ENCODE results near the gene HIVEP1. TPM values are rescaled to one million over a fixed set of nuclear protein-coding genes. Genes with fewer than 3 reads are reported as not detected.

The HIVEP1 gene
- total RNA-seq, 1 donor from 2014 or later: 27.3 TPM

DNA sequence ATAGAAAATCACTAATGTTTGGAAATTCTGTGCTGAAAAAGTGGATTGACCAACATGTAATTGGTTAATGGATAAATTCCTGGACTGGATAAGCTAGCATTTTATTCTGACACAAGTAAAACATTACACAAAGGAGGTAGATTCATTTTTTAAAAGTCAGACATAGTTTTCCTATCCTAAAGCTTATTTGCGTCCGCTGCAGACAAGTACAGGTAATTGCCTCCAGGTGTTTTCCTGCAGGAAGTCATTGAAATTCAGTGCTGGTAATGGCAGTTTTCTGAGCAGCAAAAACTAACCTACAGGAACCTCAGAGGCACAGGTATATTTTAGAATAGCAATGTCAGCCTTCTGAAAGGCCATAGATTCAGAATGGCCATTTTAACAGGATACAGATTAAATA lies 20.0 kb upstream of the HIVEP1 start:
- DNase-seq (ENCODE audit: low spot score): no peak

DNA sequence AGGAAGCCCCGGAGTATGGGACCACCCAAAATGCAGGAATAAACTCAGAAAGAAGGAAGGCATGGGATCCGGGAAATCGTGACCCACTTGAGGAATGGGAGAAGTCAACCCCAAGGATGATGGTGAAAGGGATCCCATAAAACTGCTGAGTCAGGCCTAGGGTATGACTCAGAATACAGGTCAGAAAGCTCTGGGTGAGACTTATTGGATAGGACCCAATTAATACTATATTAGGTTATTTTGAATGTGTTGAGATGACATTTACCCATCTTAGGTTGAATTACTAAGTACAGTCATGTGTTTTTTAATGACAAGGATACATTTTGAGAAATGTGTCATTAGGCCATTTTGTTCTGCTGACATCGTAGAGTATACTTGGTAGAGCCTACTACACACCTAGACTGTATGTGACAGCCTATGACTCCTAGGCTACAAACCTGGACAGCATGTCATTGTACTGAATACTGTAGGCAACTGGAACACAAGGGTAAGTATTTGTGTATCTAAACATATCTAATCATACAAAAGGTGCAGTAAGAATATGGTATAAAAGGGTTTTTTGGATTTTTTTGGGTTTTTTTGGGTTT lies 17.1 kb upstream of the HIVEP1 start:
- DNase-seq (ENCODE audit: low spot score): no peak

GRCh38 chr6:11996751-11997150 lies 15.4 kb upstream of the HIVEP1 start:
- DNase-seq (ENCODE audit: low spot score): no peak

DNA sequence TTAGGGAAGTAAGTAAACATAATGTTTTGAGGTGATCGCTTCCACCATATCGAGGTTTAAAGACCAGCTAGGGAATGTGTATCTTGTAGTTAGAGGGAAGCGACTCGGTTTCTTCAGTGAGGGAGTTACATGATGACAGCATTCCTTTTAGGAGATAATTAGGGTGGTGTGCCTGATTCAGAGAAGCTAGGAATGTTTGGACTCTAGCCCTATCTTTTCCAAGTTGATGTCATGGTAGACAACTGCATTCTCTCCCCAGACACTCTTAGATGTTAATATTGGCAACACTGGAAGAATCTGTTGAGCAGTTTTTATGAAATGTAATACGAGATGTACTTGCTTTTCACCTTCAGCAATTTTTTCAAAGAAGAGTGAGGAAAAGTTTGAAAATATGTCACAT lies 12.9 kb upstream of the HIVEP1 start:
- no peak for DNase-seq (ENCODE audit: low spot score)

GRCh38 chr6:12000174-12000573 lies 11.9 kb upstream of the HIVEP1 start:
- no peak for DNase-seq (ENCODE audit: low spot score)

- no peak for DNase-seq (ENCODE audit: low spot score)
Observed at GRCh38 chr6:12001004-12001705, 11.0 kb upstream of the HIVEP1 start.

DNA sequence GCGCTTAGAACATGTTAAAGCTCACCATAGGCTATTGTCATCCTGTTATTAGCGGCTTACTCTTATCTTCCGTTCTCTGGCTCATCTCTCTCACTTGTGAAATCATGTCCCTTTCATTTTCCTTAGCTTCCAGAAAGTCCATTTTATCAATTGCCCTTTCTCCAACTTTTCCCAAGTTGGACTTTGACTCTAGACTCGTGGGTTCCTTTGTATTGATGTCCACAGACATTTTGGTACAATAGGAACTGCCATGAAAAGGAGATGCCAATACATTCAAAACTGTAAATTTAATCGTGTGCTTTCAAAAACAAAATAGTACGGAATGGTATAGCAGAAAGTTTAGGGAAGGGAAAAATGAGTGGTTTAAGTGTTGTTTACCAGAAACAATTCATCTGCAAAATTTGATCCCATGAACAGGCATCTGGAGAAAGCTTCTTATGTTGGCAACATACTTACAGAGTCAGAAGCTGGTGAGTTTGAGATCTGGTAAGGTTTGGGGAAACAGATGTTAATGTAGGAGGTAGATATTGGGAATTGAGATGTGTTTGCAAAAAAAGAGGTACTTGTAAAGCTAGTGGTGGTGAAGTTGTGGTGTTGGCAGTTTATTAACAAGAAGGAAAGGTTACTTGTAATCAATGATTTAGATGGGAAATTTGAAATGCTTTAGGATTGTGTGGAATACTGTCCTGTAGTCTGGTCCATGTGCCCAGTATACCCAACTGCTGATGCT lies 10.2 kb upstream of the HIVEP1 start:
- no peak for DNase-seq (ENCODE audit: low spot score)

DNA sequence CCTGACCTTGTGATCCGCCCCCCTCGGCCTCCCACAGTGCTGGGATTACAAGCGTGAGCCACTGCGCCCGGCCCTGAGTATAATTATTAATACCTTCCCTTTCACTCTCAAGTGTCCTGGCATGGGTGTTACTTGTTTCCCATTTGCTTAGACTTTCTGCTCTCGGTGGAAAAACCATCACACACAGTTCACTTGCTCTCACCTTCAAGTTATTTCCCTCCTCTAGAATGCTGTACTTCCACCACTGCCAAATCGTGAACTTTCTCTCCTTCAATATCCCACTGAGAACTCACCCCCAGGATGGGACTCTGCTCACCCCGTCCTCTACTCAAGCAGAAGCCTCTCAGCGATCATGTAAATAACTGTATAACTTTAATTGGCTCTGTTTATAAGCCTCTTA lies 4.6 kb upstream of the HIVEP1 start:
- no peak for DNase-seq (ENCODE audit: low spot score)

DNA sequence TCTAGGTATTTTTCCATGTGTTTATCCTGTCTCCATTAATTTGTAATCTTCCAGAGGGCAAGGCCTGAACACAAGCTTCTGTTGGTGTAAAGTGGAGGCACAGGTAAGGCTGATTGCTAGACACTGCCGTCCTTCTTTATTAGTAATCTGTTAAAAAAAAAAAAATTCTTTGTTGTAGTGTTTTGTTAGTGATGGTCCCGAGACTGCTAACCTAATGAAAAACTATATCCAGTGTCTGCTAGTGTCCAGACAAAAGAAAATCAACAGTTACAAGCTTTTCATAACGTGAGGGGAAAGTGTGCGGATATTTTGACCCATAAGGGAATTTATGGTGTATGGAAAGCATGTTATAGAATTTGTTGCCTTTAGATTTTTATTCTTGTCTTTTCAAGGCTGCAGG lies 4.2 kb upstream of the HIVEP1 start:
- no peak for DNase-seq (ENCODE audit: low spot score)

GRCh38 chr6:12008366-12009179 lies 3.5 kb upstream of the HIVEP1 start:
- peak; percentile 97 for DNase-seq (ENCODE audit: low spot score)

GRCh38 chr6:12009180-12009685 lies 2.9 kb upstream of the HIVEP1 start:
- no peak for DNase-seq (ENCODE audit: low spot score)

DNA sequence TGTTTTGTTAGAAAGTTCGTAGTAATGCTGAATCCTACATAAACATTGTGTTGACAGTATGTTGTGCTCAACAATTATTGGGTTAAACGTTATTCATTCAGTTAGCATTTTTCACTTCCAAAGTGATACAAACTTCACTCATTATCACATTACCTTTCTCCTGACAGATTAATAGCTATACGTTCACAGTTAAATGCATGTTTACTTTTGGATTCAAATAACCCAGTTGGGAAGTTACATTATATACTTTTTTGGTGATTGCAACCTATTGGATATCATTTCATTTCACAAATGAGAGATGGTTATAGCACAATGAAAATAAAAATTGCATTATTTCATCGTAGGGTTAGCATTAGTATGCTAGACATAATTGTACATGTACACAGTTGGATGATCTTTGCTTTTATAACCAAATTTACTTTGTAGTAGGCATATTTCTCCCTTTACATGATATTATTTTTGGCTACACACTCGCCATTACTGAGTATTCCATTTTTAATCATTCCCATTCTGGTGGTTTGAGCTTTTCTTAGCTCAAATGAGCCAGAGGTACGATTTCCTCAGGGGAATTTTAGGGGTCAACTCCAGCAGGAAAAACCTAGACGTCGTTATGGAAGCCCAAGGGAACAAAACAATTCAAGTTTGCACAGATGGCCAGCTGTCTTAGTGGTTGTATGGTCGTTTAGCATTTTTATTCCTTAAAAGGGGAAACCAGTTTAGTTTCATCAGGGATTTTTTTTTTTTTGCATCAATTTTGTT lies 2.1 kb upstream of the HIVEP1 start:
- DNase-seq (ENCODE audit: low spot score): no peak

DNA sequence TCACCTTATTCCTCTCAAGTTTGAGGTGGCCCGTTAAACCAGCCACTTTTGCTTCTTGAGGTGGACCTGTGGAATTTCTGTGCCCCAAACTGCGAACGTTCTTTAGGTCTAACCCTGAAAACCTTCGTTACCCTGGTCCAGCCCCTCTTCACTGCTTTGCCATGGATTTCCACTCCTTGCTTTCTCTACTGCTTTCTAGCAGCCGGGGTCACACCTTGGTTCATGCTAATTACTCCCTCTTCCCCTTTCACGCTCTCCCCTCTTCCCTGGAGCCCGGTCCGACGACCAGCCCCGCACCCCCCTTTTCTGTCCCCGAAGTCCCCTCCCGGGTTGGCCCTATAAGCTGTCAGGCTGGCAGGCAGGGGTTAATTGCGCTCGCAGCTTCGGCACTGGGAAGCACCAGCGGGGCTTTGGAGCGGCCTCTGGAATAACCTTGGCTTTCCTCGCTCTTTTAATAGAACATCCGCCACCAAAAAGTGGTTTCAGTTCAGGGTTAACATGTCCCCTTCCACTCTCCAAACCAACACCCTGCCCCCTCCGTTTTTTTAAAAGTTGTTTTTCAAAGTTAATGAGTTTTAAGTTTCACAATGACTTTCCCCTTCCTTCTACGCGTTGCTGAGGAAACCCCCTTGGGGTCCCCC lies 1.4 kb upstream of the HIVEP1 start:
- no peak for DNase-seq (ENCODE audit: low spot score)

GRCh38 chr6:12011276-12012037 lies 655 bp upstream of the HIVEP1 start:
- peak; percentile 98 for DNase-seq (ENCODE audit: low spot score)

GRCh38 chr6:12012558-12013306 lies 620 bp downstream of the HIVEP1 start:
- DNase-seq (ENCODE audit: low spot score): no peak

DNA sequence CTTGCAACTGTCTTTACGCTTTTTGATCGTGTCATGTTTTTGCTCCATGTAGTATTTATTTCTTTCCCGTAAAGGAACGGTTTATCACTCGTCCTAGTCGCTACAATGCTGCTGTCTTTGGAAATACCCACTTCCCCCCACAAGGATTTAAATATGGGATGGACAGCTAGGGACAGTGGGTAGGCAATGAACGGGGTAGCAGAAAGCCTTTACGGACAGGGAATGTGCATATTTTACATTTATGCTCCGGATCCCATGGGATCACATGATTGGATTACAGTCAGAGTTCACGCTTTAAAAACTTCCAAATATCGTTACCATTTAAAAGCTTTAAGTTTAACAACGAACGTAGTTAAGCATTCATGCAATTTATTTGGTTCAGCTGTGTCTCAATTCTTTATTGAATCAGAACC lies 1.2 kb downstream of the HIVEP1 start:
- no peak for DNase-seq (ENCODE audit: low spot score)

DNA sequence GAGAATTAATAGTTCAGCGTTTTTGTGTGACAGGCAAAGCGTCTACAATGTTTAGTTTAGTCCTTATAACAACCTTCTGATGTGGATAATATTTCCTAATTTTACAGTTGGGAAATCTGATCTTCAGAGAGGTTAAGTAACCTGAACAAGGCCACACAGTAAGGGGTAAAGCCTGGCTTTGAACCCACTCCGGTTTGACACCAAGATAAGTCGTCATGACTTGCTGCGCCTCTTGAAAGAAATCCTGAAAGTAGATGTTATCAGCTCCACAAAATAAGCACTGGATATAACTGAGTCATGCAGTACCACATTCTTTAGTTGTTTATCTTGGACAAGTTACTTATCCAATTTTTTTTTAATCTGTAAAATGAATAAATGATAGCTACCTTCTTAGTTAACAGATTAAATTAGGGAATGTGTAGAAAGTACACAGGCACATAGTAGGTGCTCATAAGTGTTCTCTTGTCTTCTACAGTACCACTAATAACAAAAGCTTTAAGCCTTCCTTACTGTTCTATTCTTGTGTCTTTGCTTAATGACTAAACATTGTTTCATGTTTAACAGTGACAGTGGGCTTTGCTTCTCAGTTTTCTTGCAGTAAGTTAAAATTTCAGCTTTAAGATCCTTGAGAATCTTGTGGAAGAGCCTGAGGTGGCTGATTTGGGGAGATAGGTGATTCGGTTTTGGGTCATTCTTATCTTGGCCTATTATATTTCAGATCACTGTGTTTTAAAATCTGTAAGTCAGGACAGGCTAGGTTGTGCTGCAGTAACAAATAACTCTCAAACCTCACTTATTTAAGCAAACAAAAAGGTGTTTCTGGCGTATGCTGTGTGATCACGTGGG lies 2.1 kb downstream of the HIVEP1 start:
- no peak for DNase-seq (ENCODE audit: low spot score)

GRCh38 chr6:12014873-12015149 lies 2.7 kb downstream of the HIVEP1 start:
- no peak for DNase-seq (ENCODE audit: low spot score)
